Liver (tissue), 9 donors: ENCODE results near the gene INPP5A. TPM values are rescaled to one million over a fixed set of nuclear protein-coding genes. Genes with fewer than 3 reads are reported as not detected.

ENCODE experiments used
- DNase-seq: peaks from one replicate; pipeline ENCODE4 v3.0.0-alpha.2; 2017; ENCODE audit warnings: low spot score
- H3K27ac ChIP-seq, 2 donors: one replicate each; pipeline ENCODE4 v1.7.0; 2013; ENCODE audit warnings: inconsistent platforms in 2 of 2, low read length in 2 of 2, control low read depth in 1 of 2, low read depth in 1 of 2, mild to moderate bottlenecking in 1 of 2
- H3K27me3 ChIP-seq, 4 donors: one replicate each; pipeline versions ENCODE4 v1.6.1 to v1.7.0; 2013; ENCODE audit warnings: low read length in 3 of 4, inconsistent platforms in 1 of 4, mild to moderate bottlenecking in 1 of 4, moderate library complexity in 1 of 4; ENCODE audit not compliant: control insufficient read depth in 4 of 4, insufficient read depth in 4 of 4
- H3K36me3 ChIP-seq, 4 donors: one replicate each; pipeline versions ENCODE4 v1.6.1 to v1.7.0; 2013; ENCODE audit warnings: low read length in 3 of 4, mild to moderate bottlenecking in 3 of 4, low read depth in 1 of 4, moderate library complexity in 1 of 4; ENCODE audit not compliant: control insufficient read depth in 4 of 4, insufficient read depth in 3 of 4
- H3K4me1 ChIP-seq, 4 donors: one replicate each; pipeline versions ENCODE4 v1.6.1 to v1.7.0; 2013; ENCODE audit warnings: low read length in 3 of 4, mild to moderate bottlenecking in 3 of 4, moderate library complexity in 1 of 4; ENCODE audit not compliant: control insufficient read depth in 4 of 4, insufficient read depth in 4 of 4
- H3K4me3 ChIP-seq, 3 donors: one replicate each; pipeline versions ENCODE4 v1.6.1 to v1.7.0; 2013; ENCODE audit warnings: low read length in 3 of 3, control low read depth in 1 of 3, low read depth in 1 of 3, mild to moderate bottlenecking in 1 of 3
- H3K9ac ChIP-seq, 2 donors: one replicate each; pipeline ENCODE4 v1.7.0; 2013; ENCODE audit warnings: low read length in 2 of 2, mild to moderate bottlenecking in 2 of 2, moderate library complexity in 2 of 2, control low read depth in 1 of 2, low read depth in 1 of 2
- H3K9me3 ChIP-seq, 4 donors: one replicate each; pipeline versions ENCODE4 v1.6.1 to v1.7.0; 2013; ENCODE audit warnings: low read length in 3 of 4; ENCODE audit not compliant: control insufficient read depth in 4 of 4
- CTCF ChIP-seq: fragments of 150-350 bp; IDR thresholded peaks from 2 replicates; pipeline ENCODE4 v1.5.1; 2017; ENCODE audit warnings: improper control_type of control experiment, low read depth, low read length; ENCODE audit not compliant: missing input control
- EGR1 ChIP-seq, 2 donors: IDR thresholded peaks; 2 replicates each; pipeline ENCODE4 v1.6.1; 2016 to 2018; ENCODE audit warnings: antibody characterized with exemption in 2 of 2, low read depth in 2 of 2
- FOXA1 ChIP-seq: IDR thresholded peaks from 2 replicates; pipeline ENCODE4 v1.6.1; 2016; ENCODE audit warnings: antibody characterized with exemption
- FOXA2 ChIP-seq: IDR thresholded peaks from 2 replicates; pipeline ENCODE4 v1.6.1; 2016; ENCODE audit warnings: antibody characterized with exemption
- HNF4A ChIP-seq, 2 donors: conservative IDR thresholded peaks; 2 replicates each; pipeline ENCODE4 v1.6.1; 2016; ENCODE audit warnings: antibody characterized with exemption in 2 of 2, mild to moderate bottlenecking in 2 of 2
- HNF4G ChIP-seq: IDR thresholded peaks from 2 replicates; pipeline ENCODE4 v1.6.1; 2016; ENCODE audit warnings: antibody characterized with exemption
- JUND ChIP-seq, 2 donors: IDR thresholded peaks; 2 replicates each; pipeline ENCODE4 v1.6.1; 2016; ENCODE audit warnings: antibody characterized with exemption in 2 of 2
- NR2F2 ChIP-seq: IDR thresholded peaks from 2 replicates; pipeline ENCODE4 v1.6.1; 2016; ENCODE audit warnings: antibody characterized with exemption
- RAD21 ChIP-seq, 2 donors: IDR thresholded peaks; 2 replicates each; pipeline ENCODE4 v1.6.1; 2016; ENCODE audit warnings: antibody characterized with exemption in 2 of 2, mild to moderate bottlenecking in 2 of 2
- REST ChIP-seq: IDR thresholded peaks from 2 replicates; pipeline ENCODE4 v1.6.1; 2016; ENCODE audit warnings: antibody characterized with exemption, mild to moderate bottlenecking
- SP1 ChIP-seq: IDR thresholded peaks from 2 replicates; pipeline ENCODE4 v1.6.1; 2018; ENCODE audit warnings: antibody characterized with exemption, mild to moderate bottlenecking
- YY1 ChIP-seq: IDR thresholded peaks from 2 replicates; pipeline ENCODE4 v1.6.1; 2016; ENCODE audit warnings: antibody characterized with exemption, mild to moderate bottlenecking
- ZBTB33 ChIP-seq: IDR thresholded peaks from 2 replicates; pipeline ENCODE4 v1.6.1; 2016; ENCODE audit warnings: antibody characterized with exemption
- whole genome bisulfite sequencing: extraction: QIAGEN DNeasy Blood & Tissue Kit; methylation state at CpG from one replicate; pipeline ENCODE4 v1.1.7; 2013; 5-methylcytosine and 5-hydroxymethylcytosine counted together
- polyA plus RNA-seq, 2 donors: library from polyadenylated mRNA; stranded (reverse) in 1 of 2; unstranded in 1 of 2; fragments of 200-250 nt in 1 of 2; fragments of >200 nt in 1 of 2; fragmentation: Nextera tagmentation in 1 of 2; extraction: Ambion mirVana in 1 of 2; gene quantifications; one replicate each; pipeline versions ENCODE4 v1.2.1 to v1.2.3, GENCODE V29; 2013 to 2015
- total RNA-seq, 2 donors: library from RNA; depleted of rRNA; stranded (reverse); fragments of >200 nt; gene quantifications; one replicate each; pipeline ENCODE4 v1.2.3, GENCODE V29; 2014
- donor health status: healthy.
- donor health status: healthy.
- donor health status: healthy.
- donor health status: healthy.
- donor health status: healthy.

Gene INPP5A
- total and polyA plus RNA-seq, 4 donors: 4.3 to 26.5 (median 10.9) TPM

GRCh38 chr10:132715776-132716680, 178.4 kb downstream of the INPP5A start:
- Histone ChIP-seq H3K9ac (no peak overlapping the region), H3K27me3 (no peaks in the 10 kb centered on the region), H3K27ac (no peak overlapping the region), H3K4me1 (no peaks in the 10 kb centered on the region), H3K4me3 (no peak overlapping the region), H3K9me3 (no peaks in the 10 kb centered on the region), H3K36me3 (peaks cover 0 to 29% (median 4%) of the 10 kb centered on the region in 4 donors)
- no peak for DNase-seq
- WGBS: 97% methylated on average over 48 of the region's 48 CpGs
- TF ChIP-seq HNF4A (conservative IDR thresholded peaks at IDR 0.05) (no peak), SP1 (no peak), RAD21 (IDR thresholded peaks at IDR 0.05) (no peak), EGR1 (IDR thresholded peaks at IDR 0.05; ENCODE audit: low read depth in 2 of 2) (no peak)

- H3K4me3 ChIP-seq: no peak overlapping the region
- H3K27ac ChIP-seq: no peak overlapping the region
- DNase-seq: no peak
- no peaks in the 10 kb centered on the region for H3K27me3 ChIP-seq
- no peaks in the 10 kb centered on the region for H3K4me1 ChIP-seq
- 95% methylated on average over 27 of the region's 27 CpGs for whole genome bisulfite sequencing
- TF ChIP-seq CTCF: no peak
- TF ChIP-seq JUND (IDR thresholded peaks at IDR 0.05): no peak
- no peak for TF ChIP-seq EGR1 (IDR thresholded peaks at IDR 0.05; ENCODE audit: low read depth in 2 of 2)
- no peak for TF ChIP-seq SP1
- TF ChIP-seq NR2F2: no peak
- no peak for TF ChIP-seq YY1
- no peak for TF ChIP-seq FOXA1
- TF ChIP-seq ZBTB33: no peak
- TF ChIP-seq RAD21 (IDR thresholded peaks at IDR 0.05): no peak
- no peak for TF ChIP-seq FOXA2
- H3K36me3 ChIP-seq: peaks cover 0 to 25% (median 4%) of the 10 kb centered on the region in 4 donors
- H3K9me3 ChIP-seq: no peaks in the 10 kb centered on the region
- H3K9ac ChIP-seq: no peak overlapping the region
Measured at GRCh38 chr10:132716691-132717490, 179.3 kb downstream of the INPP5A start.

GRCh38 chr10:132721725-132722124, 184.1 kb downstream of the INPP5A start:
- H3K4me1 ChIP-seq: no peaks in the 10 kb centered on the region
- TF ChIP-seq REST (no peak), HNF4G (no peak), FOXA1 (no peak), JUND (IDR thresholded peaks at IDR 0.05) (no peak)
- 94% methylated on average over 6 of the region's 6 CpGs for WGBS

More at GRCh38 chr10:132721725-132722124, 184.1 kb downstream of the INPP5A start:
- Histone ChIP-seq H3K27ac (no peak overlapping the region), H3K4me3 (no peak overlapping the region), H3K27me3 (no peaks in the 10 kb centered on the region), H3K9me3 (no peaks in the 10 kb centered on the region), H3K36me3 (peaks cover 0 to 9% (median 0%) of the 10 kb centered on the region in 4 donors), H3K9ac (no peak overlapping the region)
- no peak for DNase-seq
